ENCODE measurements around the gene SEPTIN10. TPM values are rescaled to one million over a fixed set of nuclear protein-coding genes. Genes with fewer than 3 reads are reported as not detected.

SEPTIN10 gene
- polyA plus RNA-seq, 1 donor from 2014 or later, result 7.4 TPM

- no peaks in the 10 kb centered on the region for H3K9me3 ChIP-seq (ENCODE audit: low read length)
- H3K4me2 ChIP-seq (ENCODE audit: low read length), result no peak overlapping the region
- no peak overlapping the region for H3K9ac ChIP-seq (ENCODE audit: low read length)
- H3K4me3 ChIP-seq (ENCODE audit: low read length), result no peak overlapping the region
- H3K27ac ChIP-seq (ENCODE audit: low read length), result no peak overlapping the region
- H4K20me1 ChIP-seq (ENCODE audit: insufficient read depth), result no peaks in the 10 kb centered on the region
- H3K36me3 ChIP-seq (ENCODE audit: insufficient read depth, low read length), result no peaks in the 10 kb centered on the region
- no peaks in the 10 kb centered on the region for H3K27me3 ChIP-seq (ENCODE audit: insufficient read depth, low read depth, low read length)
- no peaks in the 10 kb centered on the region for H3K9me2 ChIP-seq (ENCODE audit: insufficient read depth, low read length)
- H3K79me2 ChIP-seq (replicated peaks; ENCODE audit: insufficient read depth, low read length), result peaks cover 76% of the 10 kb centered on the region
- no peaks in the 10 kb centered on the region for H3F3A ChIP-seq (ENCODE audit: insufficient read depth, low read length, poor library complexity, severe bottlenecking)
- TF ChIP-seq, protein P1, sequence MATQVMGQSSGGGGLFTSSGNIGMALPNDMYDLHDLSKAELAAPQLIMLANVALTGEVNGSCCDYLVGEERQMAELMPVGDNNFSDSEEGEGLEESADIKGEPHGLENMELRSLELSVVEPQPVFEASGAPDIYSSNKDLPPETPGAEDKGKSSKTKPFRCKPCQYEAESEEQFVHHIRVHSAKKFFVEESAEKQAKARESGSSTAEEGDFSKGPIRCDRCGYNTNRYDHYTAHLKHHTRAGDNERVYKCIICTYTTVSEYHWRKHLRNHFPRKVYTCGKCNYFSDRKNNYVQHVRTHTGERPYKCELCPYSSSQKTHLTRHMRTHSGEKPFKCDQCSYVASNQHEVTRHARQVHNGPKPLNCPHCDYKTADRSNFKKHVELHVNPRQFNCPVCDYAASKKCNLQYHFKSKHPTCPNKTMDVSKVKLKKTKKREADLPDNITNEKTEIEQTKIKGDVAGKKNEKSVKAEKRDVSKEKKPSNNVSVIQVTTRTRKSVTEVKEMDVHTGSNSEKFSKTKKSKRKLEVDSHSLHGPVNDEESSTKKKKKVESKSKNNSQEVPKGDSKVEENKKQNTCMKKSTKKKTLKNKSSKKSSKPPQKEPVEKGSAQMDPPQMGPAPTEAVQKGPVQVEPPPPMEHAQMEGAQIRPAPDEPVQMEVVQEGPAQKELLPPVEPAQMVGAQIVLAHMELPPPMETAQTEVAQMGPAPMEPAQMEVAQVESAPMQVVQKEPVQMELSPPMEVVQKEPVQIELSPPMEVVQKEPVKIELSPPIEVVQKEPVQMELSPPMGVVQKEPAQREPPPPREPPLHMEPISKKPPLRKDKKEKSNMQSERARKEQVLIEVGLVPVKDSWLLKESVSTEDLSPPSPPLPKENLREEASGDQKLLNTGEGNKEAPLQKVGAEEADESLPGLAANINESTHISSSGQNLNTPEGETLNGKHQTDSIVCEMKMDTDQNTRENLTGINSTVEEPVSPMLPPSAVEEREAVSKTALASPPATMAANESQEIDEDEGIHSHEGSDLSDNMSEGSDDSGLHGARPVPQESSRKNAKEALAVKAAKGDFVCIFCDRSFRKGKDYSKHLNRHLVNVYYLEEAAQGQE (IDR thresholded peaks at IDR 0.05; ENCODE audit: borderline replicate concordance), result no peak
- TF ChIP-seq EZH2 (IDR thresholded peaks at IDR 0.05; ENCODE audit: borderline replicate concordance, insufficient read depth, low read length, poor library complexity, severe bottlenecking) (no peak), RAD21 (conservative IDR thresholded peaks at IDR 0.05) (no peak), POLR2AphosphoS5 (IDR thresholded peaks at IDR 0.05) (no peak), TAF1 (IDR thresholded peaks at IDR 0.05; ENCODE audit: low read depth) (no peak), MXI1 (conservative IDR thresholded peaks at IDR 0.05; ENCODE audit: poor library complexity, severe bottlenecking) (no peak), CTCF (IDR thresholded peaks at IDR 0.05; ENCODE audit: poor library complexity, severe bottlenecking) (no peak), EP300 (conservative IDR thresholded peaks at IDR 0.05; ENCODE audit: poor library complexity, severe bottlenecking) (no peak), SMC3 (conservative IDR thresholded peaks at IDR 0.05; ENCODE audit: poor library complexity) (no peak)
- H2AFZ ChIP-seq (ENCODE audit: low read depth, low read length), result no peak overlapping the region
Measured at GRCh38 chr2:109609352-109610024, 4.3 kb downstream of the SEPTIN10 start.

DNA sequence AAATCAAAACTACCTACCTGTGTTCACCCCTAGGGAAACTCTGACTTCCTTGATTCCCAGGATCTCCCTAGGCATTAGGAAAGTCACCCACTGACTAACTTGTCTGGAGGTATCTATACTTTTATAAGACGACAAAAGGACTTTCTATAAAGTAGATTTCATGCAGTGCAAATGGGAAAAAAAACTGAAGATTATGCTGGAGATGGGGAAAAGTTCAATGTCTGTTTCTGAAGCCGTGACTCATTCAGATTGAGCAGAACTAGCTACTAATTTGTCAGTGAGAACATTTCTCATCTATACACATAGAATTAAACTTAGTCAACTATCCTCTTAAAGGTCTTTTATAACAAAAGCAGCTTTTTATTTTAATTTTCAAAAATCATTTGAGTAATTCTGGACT, 6.0 kb downstream of the SEPTIN10 start:
- Histone ChIP-seq H3K9me2 (ENCODE audit: insufficient read depth, low read length) (no peaks in the 10 kb centered on the region), H3K4me2 (ENCODE audit: low read length) (no peak overlapping the region), H3K9me3 (ENCODE audit: low read length) (no peaks in the 10 kb centered on the region), H3K27ac (ENCODE audit: low read length) (no peak overlapping the region), H3K9ac (ENCODE audit: low read length) (no peak overlapping the region), H3K4me3 (ENCODE audit: low read length) (no peak overlapping the region), H2AFZ (ENCODE audit: low read depth, low read length) (no peak overlapping the region), H3K27me3 (ENCODE audit: insufficient read depth, low read depth, low read length) (no peaks in the 10 kb centered on the region), H4K20me1 (ENCODE audit: insufficient read depth) (no peaks in the 10 kb centered on the region), H3K79me2 (replicated peaks; ENCODE audit: insufficient read depth, low read length) (peaks cover 72% of the 10 kb centered on the region), H3F3A (ENCODE audit: insufficient read depth, low read length, poor library complexity, severe bottlenecking) (no peaks in the 10 kb centered on the region), H3K36me3 (ENCODE audit: insufficient read depth, low read length) (no peaks in the 10 kb centered on the region)
- TF ChIP-seq EZH2 (IDR thresholded peaks at IDR 0.05; ENCODE audit: borderline replicate concordance, insufficient read depth, low read length, poor library complexity, severe bottlenecking), result no peak
- no peak for TF ChIP-seq SMC3 (conservative IDR thresholded peaks at IDR 0.05; ENCODE audit: poor library complexity)
- TF ChIP-seq, protein P1 (IDR thresholded peaks at IDR 0.05; ENCODE audit: borderline replicate concordance), result no peak
- TF ChIP-seq POLR2AphosphoS5 (IDR thresholded peaks at IDR 0.05), result no peak
